Pons (tissue), 1 donor: ENCODE measurements around the gene RNF26.

Experiments used
- DNase-seq: peaks from one replicate; pipeline ENCODE4 v3.0.0-alpha.2; 2016; ENCODE audit warnings: low spot score

The RNF26 gene

GRCh38 chr11:119355091-119355843, 20.9 kb downstream of the RNF26 start:
- no peak for DNase-seq

- peak; percentile 56 for DNase-seq
Observed at GRCh38 chr11:119356349-119357031, 22.2 kb downstream of the RNF26 start.

- no peak for DNase-seq
Observed at GRCh38 chr11:119357074-119357473, 22.7 kb downstream of the RNF26 start.

- DNase-seq, result no peak
Observed at GRCh38 chr11:119359365-119360214, 25.3 kb downstream of the RNF26 start.

GRCh38 chr11:119361056-119361787, 26.9 kb downstream of the RNF26 start:
- DNase-seq, result no peak

- no peak for DNase-seq
Observed at GRCh38 chr11:119361941-119362725, 27.8 kb downstream of the RNF26 start.

- no peak for DNase-seq
Observed at GRCh38 chr11:119362741-119363080, 28.4 kb downstream of the RNF26 start.

- no peak for DNase-seq
Observed at GRCh38 chr11:119363081-119363850, 28.9 kb downstream of the RNF26 start.

- no peak for DNase-seq
Observed at GRCh38 chr11:119363851-119364590, 29.7 kb downstream of the RNF26 start.

- DNase-seq, result no peak
Observed at GRCh38 chr11:119365071-119365591, 30.8 kb downstream of the RNF26 start.

- DNase-seq, result peak; percentile 68
Observed at GRCh38 chr11:119366690-119367620, 32.6 kb downstream of the RNF26 start.

GRCh38 chr11:119367661-119368120, 33.4 kb downstream of the RNF26 start:
- no peak for DNase-seq

GRCh38 chr11:119368121-119369034, 34.1 kb downstream of the RNF26 start:
- peak; percentile 66 for DNase-seq

- DNase-seq, result no peak
Observed at GRCh38 chr11:119369132-119369925, 35.0 kb downstream of the RNF26 start.

GRCh38 chr11:119370486-119371046, 36.2 kb downstream of the RNF26 start:
- DNase-seq, result no peak

GRCh38 chr11:119371067-119371601, 36.8 kb downstream of the RNF26 start:
- DNase-seq, result no peak
